ENCODE results near the gene FRMD1.

FRMD1 gene

DNA sequence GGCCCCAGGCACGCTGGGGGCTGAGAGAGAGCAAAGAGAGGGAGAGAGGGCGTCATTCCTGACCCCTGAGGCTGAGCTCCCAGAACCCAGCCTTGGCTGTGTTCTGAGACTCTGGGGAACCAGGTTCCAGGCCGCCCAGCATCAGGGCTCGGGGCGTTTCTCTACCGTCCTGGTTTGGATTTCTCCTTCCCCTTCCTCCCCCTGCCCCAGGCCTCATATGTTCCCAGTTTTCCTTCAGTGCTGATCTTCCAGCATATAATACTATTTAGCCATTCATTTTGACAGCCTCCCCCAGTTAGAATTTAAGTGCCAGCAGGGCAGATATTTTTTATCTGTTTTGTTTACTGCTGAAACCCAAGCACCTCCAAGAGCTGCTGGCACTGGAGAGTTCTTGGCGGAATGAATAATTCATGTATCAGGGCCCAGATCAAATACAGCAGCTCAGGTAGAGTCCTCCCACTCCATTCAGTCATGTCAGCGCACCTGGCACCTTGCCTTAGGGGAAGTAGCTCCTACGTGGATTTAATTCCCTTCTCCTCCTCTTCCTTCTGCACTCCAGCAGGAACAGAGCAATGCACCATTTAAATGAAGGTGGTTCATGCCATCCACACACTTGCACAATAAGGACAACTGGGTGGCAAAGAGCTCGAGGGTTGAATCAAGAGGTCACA, 23.4 kb upstream of the FRMD1 start:
- H3K27ac ChIP-seq: 0 out of 2 replicates have a peak overlapping the region, but pooled peaks have one; percentile 16
- TF ChIP-seq, protein P1, sequence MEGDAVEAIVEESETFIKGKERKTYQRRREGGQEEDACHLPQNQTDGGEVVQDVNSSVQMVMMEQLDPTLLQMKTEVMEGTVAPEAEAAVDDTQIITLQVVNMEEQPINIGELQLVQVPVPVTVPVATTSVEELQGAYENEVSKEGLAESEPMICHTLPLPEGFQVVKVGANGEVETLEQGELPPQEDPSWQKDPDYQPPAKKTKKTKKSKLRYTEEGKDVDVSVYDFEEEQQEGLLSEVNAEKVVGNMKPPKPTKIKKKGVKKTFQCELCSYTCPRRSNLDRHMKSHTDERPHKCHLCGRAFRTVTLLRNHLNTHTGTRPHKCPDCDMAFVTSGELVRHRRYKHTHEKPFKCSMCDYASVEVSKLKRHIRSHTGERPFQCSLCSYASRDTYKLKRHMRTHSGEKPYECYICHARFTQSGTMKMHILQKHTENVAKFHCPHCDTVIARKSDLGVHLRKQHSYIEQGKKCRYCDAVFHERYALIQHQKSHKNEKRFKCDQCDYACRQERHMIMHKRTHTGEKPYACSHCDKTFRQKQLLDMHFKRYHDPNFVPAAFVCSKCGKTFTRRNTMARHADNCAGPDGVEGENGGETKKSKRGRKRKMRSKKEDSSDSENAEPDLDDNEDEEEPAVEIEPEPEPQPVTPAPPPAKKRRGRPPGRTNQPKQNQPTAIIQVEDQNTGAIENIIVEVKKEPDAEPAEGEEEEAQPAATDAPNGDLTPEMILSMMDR (conservative IDR thresholded peaks at IDR 0.05): no peak

DNA sequence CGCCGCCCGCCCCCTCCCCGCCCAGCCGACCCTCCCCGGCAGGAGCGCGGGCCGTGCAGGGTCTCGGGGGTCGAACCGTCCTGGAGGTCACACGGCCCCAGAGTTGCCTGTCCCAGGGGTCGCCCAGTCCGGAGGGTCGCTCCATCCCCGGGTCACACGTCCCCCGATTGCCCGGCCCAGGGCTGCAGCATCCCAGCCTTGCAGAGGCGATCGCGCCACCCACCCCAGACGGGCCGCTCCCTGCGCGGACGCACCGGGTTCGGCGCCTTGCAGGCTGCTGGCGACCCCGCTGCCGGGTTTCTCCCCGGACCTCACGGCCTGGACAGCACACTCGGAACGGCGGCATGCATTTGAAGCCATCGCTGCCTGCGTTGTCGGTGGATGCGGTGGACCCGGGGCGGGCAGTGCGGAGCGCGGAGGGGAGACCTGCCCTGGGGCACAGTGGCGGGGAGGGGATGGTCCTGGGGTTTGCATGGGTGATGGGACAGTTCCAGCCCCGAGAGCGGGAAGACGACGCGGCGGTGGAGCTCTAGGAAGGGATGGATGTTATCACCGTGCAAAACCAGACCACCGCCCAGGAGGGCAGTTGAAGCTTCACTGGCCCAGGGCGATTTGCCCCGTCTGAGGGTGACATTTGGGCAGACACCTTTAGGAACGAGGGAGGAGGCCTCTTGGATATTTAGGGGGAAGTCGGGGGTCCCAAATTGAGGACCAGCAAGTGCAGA, 22.7 kb upstream of the FRMD1 start:
- TF ChIP-seq, protein P1 (conservative IDR thresholded peaks at IDR 0.05): no peak
- 0 out of 2 replicates have a peak overlapping the region, but pooled peaks have one; percentile 16 for H3K27ac ChIP-seq

GRCh38 chr6:168100803-168101589, 22.0 kb upstream of the FRMD1 start:
- TF ChIP-seq, protein P1 (conservative IDR thresholded peaks at IDR 0.05): no peak
- H3K27ac ChIP-seq: no peak overlapping the region

DNA sequence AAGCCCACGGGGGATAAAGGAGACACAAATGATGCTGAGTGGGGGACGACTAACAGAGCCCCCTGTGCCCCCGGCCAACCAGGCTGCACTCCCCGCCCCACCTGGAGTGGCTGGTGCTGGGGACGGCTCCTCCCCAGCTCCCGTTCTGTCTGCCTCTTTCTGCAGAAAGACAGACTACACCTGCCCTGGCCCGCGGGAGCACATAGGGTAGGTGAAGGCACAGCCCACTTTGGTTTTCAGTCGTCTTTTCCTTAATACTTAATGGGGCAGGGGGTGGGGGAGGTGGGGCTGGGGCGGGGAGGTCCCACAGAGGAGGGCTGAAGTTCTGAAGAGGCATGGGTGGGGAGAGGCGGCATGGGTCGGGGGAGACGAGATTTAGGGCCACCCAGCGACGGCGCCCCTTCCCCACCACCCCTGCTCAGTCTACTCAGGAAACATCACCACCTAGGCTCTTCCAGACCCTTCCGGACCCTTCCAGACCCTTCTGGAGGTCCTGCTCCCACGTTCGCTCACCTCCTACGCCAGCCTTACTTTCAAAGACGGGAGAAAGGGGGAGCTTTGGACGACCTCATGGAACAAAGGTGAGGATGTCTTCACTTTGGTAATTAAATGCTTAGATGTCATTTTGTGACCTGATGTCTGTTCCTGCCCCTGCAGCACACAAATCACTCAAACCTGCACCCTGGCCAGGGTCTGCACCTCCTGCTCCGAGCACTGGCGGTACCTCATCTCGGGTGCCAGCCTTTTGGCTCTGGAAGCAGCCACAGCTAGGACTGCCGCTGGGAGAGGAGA, 21.2 kb upstream of the FRMD1 start:
- TF ChIP-seq, protein P1 (conservative IDR thresholded peaks at IDR 0.05): no peak
- H3K27ac ChIP-seq: no peak overlapping the region

- no peak overlapping the region for H3K27ac ChIP-seq
- TF ChIP-seq, protein P1 (conservative IDR thresholded peaks at IDR 0.05): no peak
Observed at GRCh38 chr6:168099201-168100010, 20.4 kb upstream of the FRMD1 start.

GRCh38 chr6:168098431-168098861, 19.4 kb upstream of the FRMD1 start:
- H3K27ac ChIP-seq: no peak overlapping the region
- TF ChIP-seq, protein P1 (conservative IDR thresholded peaks at IDR 0.05): no peak

Data from VCaP (cell line).